Neural crest cell (in vitro differentiated cells): ENCODE measurements around the gene PRKCD. TPM values are rescaled to one million over a fixed set of nuclear protein-coding genes. Genes with fewer than 3 reads are reported as not detected.
A peak's percentile ranks its signal among the peaks of the same experiment; 100 is the strongest.

ENCODE experiments used
- DNase-seq: peaks from one replicate; pipeline ENCODE4 v3.0.0; 2021; ENCODE audit warnings: low read depth, mixed read lengths, low spot score
- H3K27ac Mint-ChIP-seq: one replicate; pipeline ENCODE4 v1.8.0; 2021; ENCODE audit warnings: mild to moderate bottlenecking, mixed read lengths; ENCODE audit not compliant: unreplicated experiment
- H3K27me3 Mint-ChIP-seq: 2 replicates; pipeline ENCODE4 v1.8.0; 2021; ENCODE audit warnings: low read depth, mild to moderate bottlenecking, mixed read lengths
- H3K36me3 Mint-ChIP-seq: 2 replicates; pipeline ENCODE4 v1.8.0; 2021; ENCODE audit warnings: low read depth, mild to moderate bottlenecking, mixed read lengths
- H3K4me1 Mint-ChIP-seq: 2 replicates; pipeline ENCODE4 v1.8.0; 2021; ENCODE audit warnings: mixed read lengths
- H3K4me3 Mint-ChIP-seq: one replicate; pipeline ENCODE4 v1.8.0; 2021; ENCODE audit warnings: mild to moderate bottlenecking, mixed read lengths
- H3K9me3 Mint-ChIP-seq: 2 replicates; pipeline ENCODE4 v1.8.0; 2021; ENCODE audit warnings: mixed read lengths
- CTCF ChIP-seq: fragments of 200-600 bp; sonication (generic); conservative IDR thresholded peaks from 2 replicates; pipeline ENCODE4 v1.5.0; 2021; ENCODE audit warnings: antibody characterized with exemption, mild to moderate bottlenecking
- total RNA-seq: library from RNA; stranded (reverse); gene quantifications from 2 replicates; pipeline ENCODE4 v1.2.1, GENCODE V29; 2021

PRKCD gene
- total RNA-seq, 1 donor from 2014 or later: 10.8 TPM

- no peaks in the 10 kb centered on the region for H3K9me3 Mint-ChIP-seq
- no peak overlapping the region for H3K4me3 Mint-ChIP-seq
- H3K27me3 Mint-ChIP-seq: no peaks in the 10 kb centered on the region
- DNase-seq: no peak
- H3K27ac Mint-ChIP-seq: no peak overlapping the region
- no peaks in the 10 kb centered on the region for H3K36me3 Mint-ChIP-seq
- H3K4me1 Mint-ChIP-seq: peaks cover 9% of the 10 kb centered on the region
- no peak for TF ChIP-seq CTCF
Observed at GRCh38 chr3:53140847-53141845, 19.9 kb upstream of the PRKCD start.

GRCh38 chr3:53142986-53143385 is 18.0 kb upstream of the PRKCD start:
- no peak for TF ChIP-seq CTCF

GRCh38 chr3:53144446-53144845 is 16.6 kb upstream of the PRKCD start:
- no peaks in the 10 kb centered on the region for H3K9me3 Mint-ChIP-seq
- H3K4me3 Mint-ChIP-seq: no peak overlapping the region

More at GRCh38 chr3:53142986-53143385, 18.0 kb upstream of the PRKCD start:
- Mint-ChIP-seq H3K36me3 (no peaks in the 10 kb centered on the region), H3K4me3 (no peak overlapping the region), H3K27me3 (no peaks in the 10 kb centered on the region), H3K27ac (no peak overlapping the region), H3K4me1 (peaks cover 9% of the 10 kb centered on the region), H3K9me3 (no peaks in the 10 kb centered on the region)
- no peak for DNase-seq

GRCh38 chr3:53144862-53145712 is 15.9 kb upstream of the PRKCD start:
- no peaks in the 10 kb centered on the region for H3K27me3 Mint-ChIP-seq
- no peak for TF ChIP-seq CTCF
- H3K9me3 Mint-ChIP-seq: no peaks in the 10 kb centered on the region
- no peak for DNase-seq
- no peaks in the 10 kb centered on the region for H3K36me3 Mint-ChIP-seq
- H3K4me1 Mint-ChIP-seq: peaks cover 4% of the 10 kb centered on the region
- H3K4me3 Mint-ChIP-seq: no peak overlapping the region
- no peak overlapping the region for H3K27ac Mint-ChIP-seq

More at GRCh38 chr3:53144446-53144845, 16.6 kb upstream of the PRKCD start:
- TF ChIP-seq CTCF: no peak
- H3K36me3 Mint-ChIP-seq: no peaks in the 10 kb centered on the region
- DNase-seq: no peak
- no peak overlapping the region for H3K27ac Mint-ChIP-seq
- H3K4me1 Mint-ChIP-seq: peaks cover 8% of the 10 kb centered on the region
- H3K27me3 Mint-ChIP-seq: no peaks in the 10 kb centered on the region

- no peaks in the 10 kb centered on the region for H3K36me3 Mint-ChIP-seq
- H3K27ac Mint-ChIP-seq: peak overlapping the region; percentile 35
- no peaks in the 10 kb centered on the region for H3K9me3 Mint-ChIP-seq
- TF ChIP-seq CTCF: no peak
- H3K4me1 Mint-ChIP-seq: no peaks in the 10 kb centered on the region
- no peaks in the 10 kb centered on the region for H3K27me3 Mint-ChIP-seq
- DNase-seq: no peak
- no peak overlapping the region for H3K4me3 Mint-ChIP-seq
Observed at GRCh38 chr3:53145713-53146080, 15.3 kb upstream of the PRKCD start.
